ENCODE data around the gene RAB31.
A peak's percentile ranks its signal among the peaks of the same experiment; 100 is the strongest.

The RAB31 gene

GRCh38 chr18:9714266-9715087 is 6.4 kb downstream of the RAB31 start:
- TF ChIP-seq, protein P1, sequence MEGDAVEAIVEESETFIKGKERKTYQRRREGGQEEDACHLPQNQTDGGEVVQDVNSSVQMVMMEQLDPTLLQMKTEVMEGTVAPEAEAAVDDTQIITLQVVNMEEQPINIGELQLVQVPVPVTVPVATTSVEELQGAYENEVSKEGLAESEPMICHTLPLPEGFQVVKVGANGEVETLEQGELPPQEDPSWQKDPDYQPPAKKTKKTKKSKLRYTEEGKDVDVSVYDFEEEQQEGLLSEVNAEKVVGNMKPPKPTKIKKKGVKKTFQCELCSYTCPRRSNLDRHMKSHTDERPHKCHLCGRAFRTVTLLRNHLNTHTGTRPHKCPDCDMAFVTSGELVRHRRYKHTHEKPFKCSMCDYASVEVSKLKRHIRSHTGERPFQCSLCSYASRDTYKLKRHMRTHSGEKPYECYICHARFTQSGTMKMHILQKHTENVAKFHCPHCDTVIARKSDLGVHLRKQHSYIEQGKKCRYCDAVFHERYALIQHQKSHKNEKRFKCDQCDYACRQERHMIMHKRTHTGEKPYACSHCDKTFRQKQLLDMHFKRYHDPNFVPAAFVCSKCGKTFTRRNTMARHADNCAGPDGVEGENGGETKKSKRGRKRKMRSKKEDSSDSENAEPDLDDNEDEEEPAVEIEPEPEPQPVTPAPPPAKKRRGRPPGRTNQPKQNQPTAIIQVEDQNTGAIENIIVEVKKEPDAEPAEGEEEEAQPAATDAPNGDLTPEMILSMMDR (IDR thresholded peaks at IDR 0.05; ENCODE audit: low read depth, low read length): no peak
- no peak overlapping the region for H3K4me3 ChIP-seq (ENCODE audit: low read depth, low read length)

- no peak overlapping the region for H3K4me3 ChIP-seq (ENCODE audit: low read depth, low read length)
- TF ChIP-seq, protein P1 (IDR thresholded peaks at IDR 0.05; ENCODE audit: low read depth, low read length): no peak
Measured at GRCh38 chr18:9715088-9715343, 6.9 kb downstream of the RAB31 start.

DNA sequence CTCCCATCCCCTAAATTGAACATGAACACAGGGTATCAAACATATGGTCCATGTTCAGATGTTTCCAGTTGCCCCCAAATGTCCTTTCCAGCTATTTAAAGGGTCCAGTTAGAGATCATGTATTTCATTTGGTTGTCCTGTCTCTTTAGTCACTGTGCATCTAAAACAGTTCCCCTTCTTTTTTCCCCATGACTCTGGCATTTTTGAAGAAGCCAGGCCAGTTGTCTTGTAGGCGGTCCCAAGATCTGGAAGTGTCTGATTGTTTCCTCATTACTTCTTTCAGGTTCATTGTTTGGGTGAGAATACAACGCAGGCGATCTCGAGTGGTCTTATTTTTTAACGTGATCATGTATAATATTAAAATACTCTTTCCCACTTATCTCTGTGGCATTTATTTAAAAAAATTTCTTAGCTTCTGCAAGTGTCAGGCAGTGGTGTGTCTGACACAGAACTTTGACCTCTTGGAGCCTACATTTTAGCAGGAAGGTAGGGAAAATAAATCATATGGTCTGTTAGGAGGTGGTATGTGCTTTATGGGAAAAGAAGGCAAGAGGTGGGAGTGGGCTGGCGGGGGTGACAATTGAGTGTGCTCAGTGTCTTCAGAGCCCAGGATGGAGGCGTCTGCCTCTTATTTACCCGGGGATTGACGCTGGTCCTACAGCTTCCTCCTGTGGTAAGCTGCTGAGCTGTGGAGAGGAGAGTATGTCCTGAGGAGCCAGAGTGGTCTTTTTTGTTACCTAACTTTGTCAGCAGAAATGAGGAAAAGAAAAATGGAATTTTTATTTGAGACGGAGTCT is 8.1 kb downstream of the RAB31 start:
- TF ChIP-seq, protein P1 (IDR thresholded peaks at IDR 0.05; ENCODE audit: low read depth, low read length): no peak
- no peak overlapping the region for H3K4me3 ChIP-seq (ENCODE audit: low read depth, low read length)

GRCh38 chr18:9716780-9717563 is 8.9 kb downstream of the RAB31 start:
- no peak overlapping the region for H3K4me3 ChIP-seq (ENCODE audit: low read depth, low read length)
- TF ChIP-seq, protein P1 (IDR thresholded peaks at IDR 0.05; ENCODE audit: low read depth, low read length): no peak

GRCh38 chr18:9719421-9719981 is 11.4 kb downstream of the RAB31 start:
- H3K4me3 ChIP-seq (ENCODE audit: low read depth, low read length): peak overlapping the region; percentile 40
- TF ChIP-seq, protein P1 (IDR thresholded peaks at IDR 0.05; ENCODE audit: low read depth, low read length): no peak

- H3K4me3 ChIP-seq (ENCODE audit: low read depth, low read length): no peak overlapping the region
- TF ChIP-seq, protein P1 (IDR thresholded peaks at IDR 0.05; ENCODE audit: low read depth, low read length): no peak
Measured at GRCh38 chr18:9720327-9720726, 12.2 kb downstream of the RAB31 start.

All from WI38 (cell line).